HG02623 (cell line): ENCODE measurements around the gene PMP22.
"Not testable (repeated sequence)": the region's sequence is repeated elsewhere in the genome, so short reads cannot be mapped to it uniquely, and the experiment has no call there.

ENCODE experiments used
- ATAC-seq: cut with Tn5 transposase; IDR thresholded peaks from one replicate; pipeline ENCODE4 v1.9.1; 2021; ENCODE audit warnings: moderate library complexity; ENCODE audit not compliant: unreplicated experiment

PMP22 gene

GRCh38 chr17:15213381-15214087, 51.6 kb downstream of the PMP22 start:
- ATAC-seq: no peak

- no peak for ATAC-seq
These were observed 54.9 kb downstream of the PMP22 start for GRCh38 chr17:15210247-15210646.

- ATAC-seq: not testable (repeated sequence)
These were observed 62.1 kb downstream of the PMP22 start for GRCh38 chr17:15203062-15203461.

- ATAC-seq: not testable (repeated sequence)
These were observed 64.6 kb downstream of the PMP22 start for GRCh38 chr17:15200574-15200973.

GRCh38 chr17:15197229-15197628, 67.9 kb downstream of the PMP22 start:
- ATAC-seq: no peak

- ATAC-seq: no peak
These were observed 70.3 kb downstream of the PMP22 start for GRCh38 chr17:15194859-15195277.

GRCh38 chr17:15185625-15185991, 79.5 kb downstream of the PMP22 start:
- no peak for ATAC-seq

- no peak for ATAC-seq
These were observed 80.1 kb downstream of the PMP22 start for GRCh38 chr17:15184872-15185624.

- ATAC-seq: no peak
These were observed 83.3 kb downstream of the PMP22 start for GRCh38 chr17:15181816-15182215.

GRCh38 chr17:15181333-15181732, 83.8 kb downstream of the PMP22 start:
- ATAC-seq: no peak

GRCh38 chr17:15180121-15180561, 85.0 kb downstream of the PMP22 start:
- no peak for ATAC-seq
